Mesenchymal stem cell (in vitro differentiated cells and primary cell): Measurements from ENCODE around the gene ZC3H18.
A peak's percentile ranks its signal among the peaks of the same experiment; 100 is the strongest.

Experiments used
- DNase-seq: peaks from one replicate; pipeline ENCODE4 v3.0.0-alpha.2; 2013
- H2AFZ ChIP-seq: one replicate; pipeline ENCODE4 v1.6.1; 2013; ENCODE audit warnings: low read depth, mild to moderate bottlenecking, control low read depth, inconsistent platforms, low read length, moderate library complexity
- H2AK5ac ChIP-seq: 2 replicates; pipeline ENCODE4 v1.6.1; 2013; ENCODE audit warnings: low read length, moderate library complexity, mild to moderate bottlenecking, inconsistent platforms; ENCODE audit not compliant: severe bottlenecking
- H2BK120ac ChIP-seq: one replicate; pipeline ENCODE4 v1.6.1; 2013; ENCODE audit warnings: low read depth, mild to moderate bottlenecking, inconsistent platforms, low read length, moderate library complexity
- H2BK12ac ChIP-seq, 2 experiments: one replicate each; pipeline ENCODE4 v1.6.1; 2013; ENCODE audit warnings: inconsistent platforms in 2 of 2, low read length in 2 of 2, mild to moderate bottlenecking in 2 of 2, moderate library complexity in 2 of 2, control low read depth in 1 of 2
- H2BK15ac ChIP-seq: one replicate; pipeline ENCODE4 v1.6.1; 2013; ENCODE audit warnings: mild to moderate bottlenecking, low read depth, inconsistent platforms; ENCODE audit not compliant: poor library complexity, severe bottlenecking
- H2BK5ac ChIP-seq: 2 replicates; pipeline ENCODE4 v1.6.1; 2013; ENCODE audit warnings: low read depth, mild to moderate bottlenecking, low read length, control low read depth, inconsistent platforms; ENCODE audit not compliant: poor library complexity, severe bottlenecking
- H3K14ac ChIP-seq, 2 experiments: one replicate each; pipeline ENCODE4 v1.6.1; 2013; ENCODE audit warnings: inconsistent platforms in 2 of 2, low read length in 2 of 2, control low read depth in 1 of 2, mild to moderate bottlenecking in 1 of 2, moderate library complexity in 1 of 2
- H3K18ac ChIP-seq, 2 experiments: one replicate each; pipeline ENCODE4 v1.6.1; 2013; ENCODE audit warnings: inconsistent platforms in 2 of 2, low read length in 2 of 2, control low read depth in 1 of 2, low read depth in 1 of 2, mild to moderate bottlenecking in 1 of 2
- H3K23ac ChIP-seq, 2 experiments: one replicate each; pipeline ENCODE4 v1.6.1; 2013; ENCODE audit warnings: inconsistent platforms in 2 of 2, low read length in 2 of 2, mild to moderate bottlenecking in 2 of 2, moderate library complexity in 2 of 2, control low read depth in 1 of 2
- H3K27ac ChIP-seq: 2 replicates; pipeline ENCODE4 v1.5.1; 2013; ENCODE audit warnings: mild to moderate bottlenecking, moderate library complexity, low read length, control low read depth, inconsistent platforms; ENCODE audit not compliant: poor library complexity, severe bottlenecking
- H3K27me3 ChIP-seq, 2 experiments: 2 replicates each; pipeline versions ENCODE4 v1.6.1 to v1.7.0; 2013; ENCODE audit warnings: low read length in 2 of 2, mild to moderate bottlenecking in 2 of 2, moderate library complexity in 2 of 2, control low read depth in 1 of 2, inconsistent platforms in 1 of 2; ENCODE audit not compliant: control insufficient read depth in 1 of 2, insufficient read depth in 1 of 2
- H3K36me3 ChIP-seq, 2 experiments: 2 replicates each; pipeline versions ENCODE4 v1.6.1 to v1.7.0; 2013; ENCODE audit warnings: low read length in 2 of 2, control low read depth in 1 of 2, inconsistent platforms in 1 of 2, low read depth in 1 of 2, mild to moderate bottlenecking in 1 of 2; ENCODE audit not compliant: insufficient read depth in 2 of 2, control insufficient read depth in 1 of 2
- H3K4ac ChIP-seq, 2 experiments: one replicate each; pipeline ENCODE4 v1.6.1; 2013; ENCODE audit warnings: inconsistent platforms in 2 of 2, low read length in 2 of 2, mild to moderate bottlenecking in 2 of 2, moderate library complexity in 2 of 2, control low read depth in 1 of 2, low read depth in 1 of 2
- H3K4me1 ChIP-seq: 2 replicates; pipeline ENCODE4 v1.6.1; 2013; ENCODE audit warnings: low read depth, low read length, control low read depth; ENCODE audit not compliant: control insufficient read depth, insufficient read depth
- H3K4me2 ChIP-seq: 2 replicates; pipeline ENCODE4 v1.6.1; 2013; ENCODE audit warnings: low read length, mild to moderate bottlenecking, inconsistent platforms; ENCODE audit not compliant: poor library complexity, severe bottlenecking
- H3K4me3 ChIP-seq, 2 experiments: 2 replicates each; pipeline versions ENCODE4 v1.5.1 to v1.7.0; 2013; ENCODE audit warnings: low read length in 2 of 2, mild to moderate bottlenecking in 2 of 2, control low read depth in 1 of 2, low read depth in 1 of 2; ENCODE audit not compliant: insufficient read depth in 1 of 2
- H3K79me1 ChIP-seq: replicated peaks from 2 replicates; pipeline ENCODE4 v1.6.1; 2013; ENCODE audit warnings: mild to moderate bottlenecking, control low read depth, low read length, inconsistent platforms; ENCODE audit not compliant: poor library complexity, severe bottlenecking
- H3K9ac ChIP-seq: 2 replicates; pipeline ENCODE4 v1.7.0; 2013; ENCODE audit warnings: mild to moderate bottlenecking, low read length, moderate library complexity
- H3K9me3 ChIP-seq: 2 replicates; pipeline ENCODE4 v1.7.0; 2013; ENCODE audit warnings: mild to moderate bottlenecking, low read length; ENCODE audit not compliant: control insufficient read depth
- H4K8ac ChIP-seq: one replicate; pipeline ENCODE4 v1.6.1; 2013; ENCODE audit warnings: inconsistent platforms, mild to moderate bottlenecking, low read length, moderate library complexity
- H4K91ac ChIP-seq: one replicate; pipeline ENCODE4 v1.6.1; 2013; ENCODE audit warnings: mild to moderate bottlenecking, low read length, inconsistent platforms
- WGBS: methylation state at CpG from one replicate; pipeline ENCODE4 v1.1.7; 2013; ENCODE audit warnings: mixed read lengths; 5-methylcytosine and 5-hydroxymethylcytosine counted together

The ZC3H18 gene

DNA sequence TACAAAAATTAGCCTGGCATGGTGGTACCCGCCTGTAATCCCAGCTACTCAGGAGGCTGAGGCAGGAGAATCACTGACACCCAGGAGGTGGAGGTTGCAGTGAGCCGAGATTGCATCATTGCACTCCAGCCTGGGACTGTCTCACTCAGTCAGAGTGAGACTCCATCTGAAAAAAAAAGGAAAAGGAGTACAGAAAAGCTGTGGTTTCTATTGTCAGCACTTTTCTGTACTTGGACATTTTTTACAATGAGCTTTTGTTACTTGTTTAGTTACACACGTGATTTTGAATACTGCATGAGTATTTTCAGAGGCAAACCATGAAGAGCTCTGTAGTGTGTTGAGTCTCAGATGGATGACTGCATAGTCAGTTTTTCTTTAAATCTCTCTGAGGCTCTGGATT, 26.3 kb downstream of the ZC3H18 start:
- no peak overlapping the region for H2BK120ac ChIP-seq
- no peak overlapping the region for H2BK5ac ChIP-seq
- no peak overlapping the region for H3K9ac ChIP-seq
- no peak overlapping the region for H3K27ac ChIP-seq
- no peak overlapping the region for H4K8ac ChIP-seq
- H3K4me2 ChIP-seq, result no peak overlapping the region
- H3K9me3 ChIP-seq, result no peaks in the 10 kb centered on the region
- no peak overlapping the region for H3K18ac ChIP-seq
- peaks cover 26% of the 10 kb centered on the region for H3K79me1 ChIP-seq
- H2BK15ac ChIP-seq, result no peak overlapping the region
- H3K4me3 ChIP-seq, result no peak overlapping the region
- peaks cover 52 to 54% of the 10 kb centered on the region in 2 experiments for H3K36me3 ChIP-seq
- no peak overlapping the region for H3K4ac ChIP-seq
- H3K23ac ChIP-seq, result no peak overlapping the region
- no peak overlapping the region for H3K14ac ChIP-seq
- H4K91ac ChIP-seq, result no peak overlapping the region
- peaks cover 8% of the 10 kb centered on the region for H3K4me1 ChIP-seq
- H2BK12ac ChIP-seq, result no peak overlapping the region
- no peak overlapping the region for H2AFZ ChIP-seq
- H2AK5ac ChIP-seq, result no peak overlapping the region
- no peaks in the 10 kb centered on the region for H3K27me3 ChIP-seq
- WGBS, result 99% methylated on average over 3 of the region's 3 CpGs
- no peak for DNase-seq

DNA sequence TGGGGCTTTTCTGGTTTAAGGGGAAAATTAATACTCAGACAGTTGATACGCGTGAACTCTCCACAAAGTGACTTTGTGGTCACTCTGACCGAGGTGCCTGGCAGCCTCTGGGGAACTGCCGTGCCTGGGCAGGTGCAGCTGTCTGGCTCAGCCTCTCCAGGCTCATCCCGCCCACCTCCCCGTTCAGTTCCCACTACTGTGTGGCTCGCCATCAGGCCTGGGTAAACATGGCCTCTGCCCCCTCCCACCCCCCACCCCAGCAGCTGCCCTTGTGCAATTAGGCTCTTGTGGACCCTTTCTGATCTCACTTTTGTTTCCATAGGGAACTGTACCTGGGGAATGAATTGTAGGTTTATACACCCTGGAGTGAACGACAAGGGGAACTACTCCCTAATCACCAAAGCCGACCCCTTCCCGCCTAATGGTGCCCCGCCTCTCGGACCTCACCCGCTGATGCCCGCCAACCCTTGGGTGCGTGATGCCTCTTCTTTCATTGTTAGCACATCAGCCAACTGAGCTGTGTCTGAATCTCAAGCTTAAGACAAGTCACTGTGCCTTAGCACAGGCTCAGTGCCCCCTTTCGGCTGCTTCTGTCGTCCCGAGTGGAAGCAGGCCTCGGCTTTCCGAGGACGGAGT, 27.8 kb downstream of the ZC3H18 start:
- Histone ChIP-seq H3K23ac (no peak overlapping the region), H3K4me2 (no peak overlapping the region), H3K18ac (no peak overlapping the region), H3K4me1 (peaks cover 7% of the 10 kb centered on the region), H3K9me3 (no peaks in the 10 kb centered on the region), H2BK15ac (no peak overlapping the region), H4K91ac (no peak overlapping the region), H2AFZ (no peak overlapping the region), H2BK5ac (no peak overlapping the region), H3K27me3 (no peaks in the 10 kb centered on the region), H3K4me3 (no peak overlapping the region), H2BK120ac (no peak overlapping the region), H4K8ac (no peak overlapping the region), H2BK12ac (no peak overlapping the region), H3K79me1 (peaks cover 26% of the 10 kb centered on the region), H3K4ac (no peak overlapping the region), H3K9ac (no peak overlapping the region), H3K14ac (no peak overlapping the region), H3K36me3 (peaks cover 55 to 66% of the 10 kb centered on the region in 2 experiments), H2AK5ac (no peak overlapping the region), H3K27ac (no peak overlapping the region)
- no peak for DNase-seq
- WGBS, result 93% methylated on average over 19 of the region's 21 CpGs

DNA sequence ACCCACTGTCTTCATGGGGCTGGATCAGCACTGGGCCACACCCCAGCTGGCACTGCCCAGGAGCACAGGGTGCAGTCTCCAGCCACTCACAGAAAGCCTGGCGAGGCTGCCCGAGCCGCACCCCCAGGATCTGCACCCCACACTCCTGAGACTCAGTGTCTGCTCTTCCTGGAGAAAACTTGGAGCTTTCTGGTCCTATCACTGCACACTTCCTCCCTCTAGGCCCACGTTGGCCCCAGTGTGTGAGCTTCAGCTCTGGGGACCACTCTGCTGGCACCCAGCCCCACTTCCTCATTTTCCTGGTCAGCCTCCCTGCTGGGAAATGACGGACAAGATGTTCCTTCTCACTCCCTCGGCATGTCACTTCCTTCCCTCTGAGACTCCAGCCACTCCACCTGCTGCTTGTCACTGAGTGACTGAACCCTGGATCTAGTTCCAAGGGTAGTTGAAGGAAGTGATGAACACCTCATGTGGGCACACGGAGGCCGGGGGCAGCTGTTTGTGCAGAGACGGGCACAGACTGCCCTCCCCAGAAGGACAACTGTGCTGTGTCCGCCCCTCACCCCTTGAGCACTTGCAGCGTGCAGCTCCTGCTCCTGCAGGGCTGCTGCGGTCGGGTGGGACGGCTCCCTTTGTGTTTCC, 29.0 kb downstream of the ZC3H18 start:
- DNase-seq, result no peak
- Histone ChIP-seq H2BK5ac (no peak overlapping the region), H2BK12ac (no peak overlapping the region), H4K8ac (no peak overlapping the region), H3K14ac (no peak overlapping the region), H3K36me3 (peaks cover 48 to 54% of the 10 kb centered on the region in 2 experiments), H3K4me2 (no peak overlapping the region), H3K4me1 (no peaks in the 10 kb centered on the region), H3K27ac (no peak overlapping the region), H2AFZ (no peak overlapping the region), H3K9ac (no peak overlapping the region), H3K4ac (no peak overlapping the region), H2BK15ac (no peak overlapping the region), H3K79me1 (peaks cover 24% of the 10 kb centered on the region), H2AK5ac (no peak overlapping the region), H3K23ac (no peak overlapping the region), H3K27me3 (no peaks in the 10 kb centered on the region), H2BK120ac (no peak overlapping the region), H3K9me3 (no peaks in the 10 kb centered on the region), H4K91ac (no peak overlapping the region), H3K4me3 (no peak overlapping the region), H3K18ac (no peak overlapping the region)
- WGBS, result 97% methylated on average over 14 of the region's 14 CpGs

DNA sequence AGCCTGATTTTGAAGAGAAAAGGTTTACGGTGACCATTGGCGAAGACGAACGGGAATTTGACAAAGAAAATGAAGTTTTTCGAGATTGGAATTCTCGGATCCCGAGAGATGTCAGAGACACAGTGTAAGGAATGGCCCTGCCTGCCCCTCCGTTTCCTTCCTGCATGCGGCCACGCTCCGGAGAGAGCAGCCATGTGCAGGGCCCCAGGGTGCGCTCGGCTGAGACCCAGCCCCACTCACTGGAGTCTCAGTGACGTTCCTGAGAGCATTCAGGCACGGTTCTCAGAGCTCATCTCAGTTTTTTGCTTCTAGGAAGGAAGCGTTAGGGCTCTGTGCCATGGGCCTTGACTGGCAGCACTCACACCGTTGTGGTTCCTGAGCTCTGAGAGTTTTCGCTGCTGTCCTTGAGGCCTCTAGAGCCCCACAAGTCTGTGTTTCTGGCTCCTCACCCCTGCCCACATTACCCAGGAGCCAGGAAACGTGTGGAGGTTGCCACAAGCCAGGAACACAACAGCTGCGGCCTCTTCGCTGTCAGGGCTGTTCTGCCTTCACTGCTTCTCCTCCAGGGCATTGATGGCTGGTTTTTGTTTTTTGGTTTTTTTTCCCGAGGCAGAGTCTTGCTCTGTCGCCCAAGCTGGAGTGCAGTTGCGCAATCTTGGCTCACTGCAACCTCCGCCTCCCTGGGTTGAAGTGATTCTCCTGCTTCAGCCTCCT, 29.8 kb downstream of the ZC3H18 start:
- WGBS, result 95% methylated on average over 25 of the region's 25 CpGs
- no peak overlapping the region for H2BK12ac ChIP-seq

More for the DNA sequence above, 29.8 kb downstream of the ZC3H18 start:
- no peaks in the 10 kb centered on the region for H3K9me3 ChIP-seq
- H3K4me2 ChIP-seq, result no peak overlapping the region
- no peak overlapping the region for H2AK5ac ChIP-seq
- no peak overlapping the region for H3K4me3 ChIP-seq
- H2AFZ ChIP-seq, result no peak overlapping the region
- DNase-seq, result no peak
- H3K27me3 ChIP-seq, result no peaks in the 10 kb centered on the region
- no peak overlapping the region for H3K23ac ChIP-seq
- H3K4me1 ChIP-seq, result no peaks in the 10 kb centered on the region
- no peak overlapping the region for H3K14ac ChIP-seq
- H2BK5ac ChIP-seq, result no peak overlapping the region
- H4K8ac ChIP-seq, result peak overlapping the region; percentile 51
- H3K18ac ChIP-seq, result no peak overlapping the region
- H3K36me3 ChIP-seq, result peaks cover 53 to 55% of the 10 kb centered on the region in 2 experiments
- no peak overlapping the region for H3K27ac ChIP-seq
- H3K9ac ChIP-seq, result no peak overlapping the region
- no peak overlapping the region for H2BK15ac ChIP-seq
- H2BK120ac ChIP-seq, result no peak overlapping the region
- peaks cover 29% of the 10 kb centered on the region for H3K79me1 ChIP-seq
- H3K4ac ChIP-seq, result no peak overlapping the region
- no peak overlapping the region for H4K91ac ChIP-seq
